Endothelial cell of umbilical vein (primary cell): Measurements from ENCODE around the gene RALGAPA1. TPM values are rescaled to one million over a fixed set of nuclear protein-coding genes. Genes with fewer than 3 reads are reported as not detected.

Source experiments
- BruUV-seq: library from RNA; stranded (reverse); fragments of 400-500 nt; replicated peaks from 2 replicates; lab custom pipeline; 2021; lab: Mats Ljungman, UMichigan
- CTCF ChIA-PET: fragments of 300-600, 350-600 bp; sonication (Branson Sonifier 250); formaldehyde crosslinking; loops from one replicate; lab custom pipeline; 2021; ENCODE audit warnings: antibody characterized with exemption, inconsistent platforms; lab: Charles Lee
- POLR2A ChIA-PET: fragments of 300-600, 350-600 bp; sonication (Branson Sonifier 250); formaldehyde crosslinking; loops from one replicate; lab custom pipeline; 2021; ENCODE audit warnings: antibody characterized with exemption, inconsistent platforms; lab: Charles Lee
- DNase-seq: peaks from one replicate; pipeline ENCODE4 v3.0.0-alpha.2; 2011; ENCODE audit warnings: low read depth, low spot score
- FAIRE-seq: peaks from 2 replicates; lab custom pipeline; 2011; peaks lifted over from hg19 to GRCh38; lab: Jason Lieb, UNC
- H2AFZ ChIP-seq: 2 replicates; pipeline ENCODE4 v1.6.0; 2012; ENCODE audit warnings: low read depth, low read length, control low read depth, inconsistent platforms
- H3K27ac ChIP-seq: 2 replicates; pipeline ENCODE4 v1.5.1; 2011; ENCODE audit warnings: low read depth, mild to moderate bottlenecking, control low read depth, low read length, moderate library complexity; ENCODE audit not compliant: insufficient read depth
- H3K27me3 ChIP-seq, 2 experiments: 2 replicates each; pipeline versions ENCODE4 v1.6.0 to v1.6.1; 2011; ENCODE audit warnings: low read length in 2 of 2, mixed read lengths in 1 of 2; ENCODE audit not compliant: control insufficient read depth in 2 of 2, insufficient read depth in 2 of 2
- H3K36me3 ChIP-seq, 2 experiments: 2 replicates in 1 of 2; 3 replicates in 1 of 2; pipeline ENCODE4 v1.5.1; 2011; ENCODE audit warnings: low read length in 2 of 2, mild to moderate bottlenecking in 1 of 2, moderate library complexity in 1 of 2; ENCODE audit not compliant: control insufficient read depth in 2 of 2, insufficient read depth in 2 of 2; ENCODE audit errors: extremely low read depth in 1 of 2
- H3K4me1 ChIP-seq: 3 replicates; pipeline ENCODE4 v1.5.1; 2011; ENCODE audit warnings: mild to moderate bottlenecking, low read length; ENCODE audit not compliant: control insufficient read depth, insufficient read depth; ENCODE audit errors: extremely low read depth
- H3K4me2 ChIP-seq: 2 replicates; pipeline ENCODE4 v1.6.1; 2011; ENCODE audit warnings: low read length, control low read depth, mixed read lengths; ENCODE audit not compliant: insufficient read depth
- H3K4me3 ChIP-seq, 3 experiments: fragments of 200-600 bp in 1 of 3; sonication (generic), shearing (Covaris generic) in 1 of 3; replicated peaks in 1 of 3; 2 replicates each; pipeline ENCODE4 v1.5.1; 2011 to 2016; ENCODE audit warnings: control low read depth in 3 of 3, low read length in 3 of 3, mild to moderate bottlenecking in 2 of 3, inconsistent platforms in 1 of 3, low read depth in 1 of 3, moderate library complexity in 1 of 3; ENCODE audit not compliant: insufficient read depth in 1 of 3
- H3K79me2 ChIP-seq: 2 replicates; pipeline ENCODE4 v1.6.0; 2012; ENCODE audit warnings: low read length, inconsistent platforms; ENCODE audit not compliant: control insufficient read depth, insufficient read depth
- H3K9ac ChIP-seq: replicated peaks from 2 replicates; pipeline ENCODE3; 2011; ENCODE audit warnings: low read length, control low read depth; ENCODE audit not compliant: insufficient read depth; ENCODE audit errors: extremely low read depth
- H3K9me1 ChIP-seq: replicated peaks from 3 replicates; pipeline ENCODE4 v1.6.0; 2011; ENCODE audit warnings: mild to moderate bottlenecking, low read length; ENCODE audit not compliant: control insufficient read depth, insufficient read depth; ENCODE audit errors: extremely low read depth
- H3K9me3 ChIP-seq: replicated peaks from 2 replicates; pipeline ENCODE4 v1.5.1; 2012; ENCODE audit warnings: low read length, inconsistent platforms; ENCODE audit not compliant: control insufficient read depth, insufficient read depth
- H4K20me1 ChIP-seq: replicated peaks from 2 replicates; pipeline ENCODE3; 2011; ENCODE audit warnings: mild to moderate bottlenecking, low read length; ENCODE audit not compliant: control insufficient read depth, insufficient read depth; ENCODE audit errors: extremely low read depth
- EZH2 ChIP-seq: IDR thresholded peaks from 2 replicates; pipeline ENCODE4 v1.6.1; 2012; ENCODE audit warnings: borderline replicate concordance, low read depth, mild to moderate bottlenecking, moderate library complexity, low read length, inconsistent platforms; ENCODE audit not compliant: severe bottlenecking
- FOS ChIP-seq: IDR thresholded peaks from 2 replicates; pipeline ENCODE4 v1.6.1; 2011; ENCODE audit warnings: mild to moderate bottlenecking, low read length, moderate library complexity, borderline replicate concordance; ENCODE audit not compliant: insufficient read depth
- GATA2 ChIP-seq: IDR thresholded peaks from 2 replicates; pipeline ENCODE4 v1.7.0; 2011; ENCODE audit warnings: low read depth, mild to moderate bottlenecking, moderate library complexity, mixed read lengths, low read length; ENCODE audit not compliant: insufficient read length, insufficient read depth
- JUN ChIP-seq: IDR thresholded peaks from 2 replicates; pipeline ENCODE4 v1.6.1; 2011; ENCODE audit warnings: borderline replicate concordance, low read depth; ENCODE audit not compliant: insufficient read length, insufficient read depth
- MAX ChIP-seq: IDR thresholded peaks from 2 replicates; pipeline ENCODE4 v1.6.1; 2011; ENCODE audit not compliant: insufficient read depth, insufficient read length
- MYC ChIP-seq: IDR thresholded peaks from one replicate; pipeline ENCODE4 v1.6.1; 2011; ENCODE audit warnings: mild to moderate bottlenecking, low read depth, low read length
- POLR2A ChIP-seq: IDR thresholded peaks from 2 replicates; pipeline ENCODE4 v1.6.1; 2012; ENCODE audit warnings: low read depth, mild to moderate bottlenecking, control low read depth, low read length
- POLR2AphosphoS5 ChIP-seq: IDR thresholded peaks from 2 replicates; pipeline ENCODE4 v1.6.1; 2012; ENCODE audit warnings: low read depth, mild to moderate bottlenecking, control low read depth, low read length, moderate library complexity; ENCODE audit not compliant: insufficient read depth
- dilution Hi-C: fragments of 300-500 bp; cut with MboI; formaldehyde crosslinking; loops from one replicate; pipeline ENCODE4 v1.15.0; 2019; ENCODE audit warnings: low sequenced_read_pairs; ENCODE audit not compliant: extremely low pct_ligation_motif_present
- intact Hi-C: fragments of 100-400 bp; cut with micrococcal nuclease; formaldehyde crosslinking; loops from one replicate; pipeline ENCODE4 v1.10.0; 2022
- polyA plus RNA-seq, 4 experiments: library from polyadenylated mRNA; depleted of rRNA in 3 of 4; stranded (reverse) in 3 of 4; unstranded in 1 of 4; fragments of >200 nt; gene quantifications; 2 replicates each; pipeline versions ENCODE4 v1.2.1 to v1.2.3, GENCODE V29; 2011 to 2012; ENCODE audit warnings: missing spikeins in 1 of 4
- total RNA-seq: library from RNA; stranded (reverse); gene quantifications from 2 replicates; pipeline ENCODE4 v1.2.3, GENCODE V29; 2021
- TF ChIP-seq, protein P1 (sequence below), 2 donors: IDR thresholded peaks; 1 replicate in 1 of 2; 2 replicates in 1 of 2; pipeline ENCODE4 v1.5.1; 2011; ENCODE audit warnings: low read length in 2 of 2, mild to moderate bottlenecking in 2 of 2, moderate library complexity in 2 of 2, control low read depth in 1 of 2, inconsistent platforms in 1 of 2, low read depth in 1 of 2; ENCODE audit not compliant: insufficient read depth in 1 of 2; ENCODE audit errors: extremely low read depth in 1 of 2

RALGAPA1 gene
- total and polyA plus RNA-seq, 2 donors (not counting 3 experiments of a cell fraction or from before 2014, with no cell fraction given) = 6.1 to 30.9 TPM

DNA sequence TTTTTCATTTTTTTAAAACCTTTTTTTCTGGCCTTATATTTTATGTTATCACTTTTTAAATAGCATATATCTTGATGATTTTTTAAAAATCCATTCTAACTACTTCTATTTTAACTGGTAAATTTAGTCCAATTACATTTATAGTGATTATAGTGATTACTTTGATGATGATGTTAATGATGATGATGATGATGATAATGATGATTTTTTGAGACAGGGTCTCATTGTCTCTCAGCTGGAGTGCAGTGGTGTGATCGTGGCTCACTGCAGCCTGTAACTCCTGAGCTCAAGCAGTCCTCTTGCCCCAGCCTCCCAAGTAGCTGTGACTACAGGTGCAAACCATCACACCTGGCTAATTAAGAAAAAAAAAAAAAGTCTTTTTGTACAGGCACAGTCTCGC, 44.1 kb upstream of the RALGAPA1 start:
- ChIA-PET POLR2A (no interaction called here), CTCF (no interaction called here)
- no peaks in the 10 kb centered on the region for H3K79me2 ChIP-seq
- FAIRE-seq (no peak), DNase-seq (no peak)
- no peaks in the 10 kb centered on the region for H3K9me3 ChIP-seq
- H3K4me1 ChIP-seq = no peaks in the 10 kb centered on the region
- dilution Hi-C loops (no loop called here), intact Hi-C loops (no loop called here)
- no peak overlapping the region for H3K4me3 ChIP-seq
- H3K9me1 ChIP-seq = no peaks in the 10 kb centered on the region
- no peak overlapping the region for H3K4me2 ChIP-seq
- H4K20me1 ChIP-seq = no peaks in the 10 kb centered on the region
- H3K36me3 ChIP-seq = no peaks in the 10 kb centered on the region
- no peak for TF ChIP-seq EZH2
- no peak for TF ChIP-seq JUN
- TF ChIP-seq POLR2A = no peak
- TF ChIP-seq GATA2 = no peak
- TF ChIP-seq MYC = no peak
- no peak for TF ChIP-seq POLR2AphosphoS5
- no peak for TF ChIP-seq FOS
- TF ChIP-seq, protein P1, sequence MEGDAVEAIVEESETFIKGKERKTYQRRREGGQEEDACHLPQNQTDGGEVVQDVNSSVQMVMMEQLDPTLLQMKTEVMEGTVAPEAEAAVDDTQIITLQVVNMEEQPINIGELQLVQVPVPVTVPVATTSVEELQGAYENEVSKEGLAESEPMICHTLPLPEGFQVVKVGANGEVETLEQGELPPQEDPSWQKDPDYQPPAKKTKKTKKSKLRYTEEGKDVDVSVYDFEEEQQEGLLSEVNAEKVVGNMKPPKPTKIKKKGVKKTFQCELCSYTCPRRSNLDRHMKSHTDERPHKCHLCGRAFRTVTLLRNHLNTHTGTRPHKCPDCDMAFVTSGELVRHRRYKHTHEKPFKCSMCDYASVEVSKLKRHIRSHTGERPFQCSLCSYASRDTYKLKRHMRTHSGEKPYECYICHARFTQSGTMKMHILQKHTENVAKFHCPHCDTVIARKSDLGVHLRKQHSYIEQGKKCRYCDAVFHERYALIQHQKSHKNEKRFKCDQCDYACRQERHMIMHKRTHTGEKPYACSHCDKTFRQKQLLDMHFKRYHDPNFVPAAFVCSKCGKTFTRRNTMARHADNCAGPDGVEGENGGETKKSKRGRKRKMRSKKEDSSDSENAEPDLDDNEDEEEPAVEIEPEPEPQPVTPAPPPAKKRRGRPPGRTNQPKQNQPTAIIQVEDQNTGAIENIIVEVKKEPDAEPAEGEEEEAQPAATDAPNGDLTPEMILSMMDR (IDR thresholded peaks at IDR 0.05; ENCODE audit: extremely low read depth in 1 of 2, insufficient read depth in 1 of 2, low read depth in 1 of 2, low read length in 2 of 2) = no peak
- TF ChIP-seq MAX = no peak
- no peak overlapping the region for H3K27ac ChIP-seq
- no TSS peak for BruUV-seq
- no peak overlapping the region for H3K9ac ChIP-seq
- no peak overlapping the region for H2AFZ ChIP-seq
- H3K27me3 ChIP-seq = no peaks in the 10 kb centered on the region
